Esophagus muscularis mucosa (tissue), 3 donors: Measurements from ENCODE around the gene UBL5.

Source experiments
- POLR2A ChIP-seq: fragments of 450-650 bp; IDR thresholded peaks from one replicate; pipeline ENCODE4 v1.6.1; 2017; ENCODE audit warnings: antibody characterized with exemption, moderate library complexity, mild to moderate bottlenecking, low read depth
- POLR2AphosphoS5 ChIP-seq, 2 donors: sonication (generic); formaldehyde crosslinking; IDR thresholded peaks; one replicate each; pipeline ENCODE4 v1.6.1; 2017; ENCODE audit warnings: antibody characterized with exemption in 2 of 2
- TF ChIP-seq, protein P1 (sequence below), 3 experiments: fragments of 200-600 bp in 2 of 3; fragments of 450-650 bp in 1 of 3; sonication (generic) in 2 of 3; IDR thresholded peaks; one replicate each; pipeline ENCODE4 v1.5.1; 2017 to 2019; ENCODE audit warnings: antibody characterized with exemption in 3 of 3, mild to moderate bottlenecking in 2 of 3, moderate library complexity in 1 of 3

DNA sequence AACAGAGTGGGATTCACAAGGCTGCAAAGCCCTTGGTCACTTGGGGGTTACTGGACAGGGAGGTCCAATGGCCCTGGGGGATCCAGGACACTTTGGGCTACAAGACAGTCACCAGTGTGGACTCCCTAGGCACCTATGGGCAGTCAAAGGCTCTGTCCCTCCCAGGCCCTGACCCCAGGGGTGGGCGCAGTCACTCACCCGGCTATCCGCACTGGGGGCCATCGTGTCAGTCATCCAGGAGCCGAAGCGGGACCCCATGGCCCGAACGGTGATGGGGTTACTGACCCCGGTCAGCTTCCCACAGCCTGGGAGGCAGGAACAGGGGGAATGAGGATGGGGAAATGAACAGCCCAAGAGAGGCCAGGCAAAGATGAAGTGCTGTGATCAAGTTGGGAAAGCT, 28.9 kb downstream of the UBL5 start:
- TF ChIP-seq, protein P1, sequence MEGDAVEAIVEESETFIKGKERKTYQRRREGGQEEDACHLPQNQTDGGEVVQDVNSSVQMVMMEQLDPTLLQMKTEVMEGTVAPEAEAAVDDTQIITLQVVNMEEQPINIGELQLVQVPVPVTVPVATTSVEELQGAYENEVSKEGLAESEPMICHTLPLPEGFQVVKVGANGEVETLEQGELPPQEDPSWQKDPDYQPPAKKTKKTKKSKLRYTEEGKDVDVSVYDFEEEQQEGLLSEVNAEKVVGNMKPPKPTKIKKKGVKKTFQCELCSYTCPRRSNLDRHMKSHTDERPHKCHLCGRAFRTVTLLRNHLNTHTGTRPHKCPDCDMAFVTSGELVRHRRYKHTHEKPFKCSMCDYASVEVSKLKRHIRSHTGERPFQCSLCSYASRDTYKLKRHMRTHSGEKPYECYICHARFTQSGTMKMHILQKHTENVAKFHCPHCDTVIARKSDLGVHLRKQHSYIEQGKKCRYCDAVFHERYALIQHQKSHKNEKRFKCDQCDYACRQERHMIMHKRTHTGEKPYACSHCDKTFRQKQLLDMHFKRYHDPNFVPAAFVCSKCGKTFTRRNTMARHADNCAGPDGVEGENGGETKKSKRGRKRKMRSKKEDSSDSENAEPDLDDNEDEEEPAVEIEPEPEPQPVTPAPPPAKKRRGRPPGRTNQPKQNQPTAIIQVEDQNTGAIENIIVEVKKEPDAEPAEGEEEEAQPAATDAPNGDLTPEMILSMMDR (IDR thresholded peaks at IDR 0.05), result no peak
- TF ChIP-seq POLR2A (no peak), POLR2AphosphoS5 (IDR thresholded peaks at IDR 0.05) (no peak)
